ENCODE results near the gene DUSP8.

The DUSP8 gene

DNA sequence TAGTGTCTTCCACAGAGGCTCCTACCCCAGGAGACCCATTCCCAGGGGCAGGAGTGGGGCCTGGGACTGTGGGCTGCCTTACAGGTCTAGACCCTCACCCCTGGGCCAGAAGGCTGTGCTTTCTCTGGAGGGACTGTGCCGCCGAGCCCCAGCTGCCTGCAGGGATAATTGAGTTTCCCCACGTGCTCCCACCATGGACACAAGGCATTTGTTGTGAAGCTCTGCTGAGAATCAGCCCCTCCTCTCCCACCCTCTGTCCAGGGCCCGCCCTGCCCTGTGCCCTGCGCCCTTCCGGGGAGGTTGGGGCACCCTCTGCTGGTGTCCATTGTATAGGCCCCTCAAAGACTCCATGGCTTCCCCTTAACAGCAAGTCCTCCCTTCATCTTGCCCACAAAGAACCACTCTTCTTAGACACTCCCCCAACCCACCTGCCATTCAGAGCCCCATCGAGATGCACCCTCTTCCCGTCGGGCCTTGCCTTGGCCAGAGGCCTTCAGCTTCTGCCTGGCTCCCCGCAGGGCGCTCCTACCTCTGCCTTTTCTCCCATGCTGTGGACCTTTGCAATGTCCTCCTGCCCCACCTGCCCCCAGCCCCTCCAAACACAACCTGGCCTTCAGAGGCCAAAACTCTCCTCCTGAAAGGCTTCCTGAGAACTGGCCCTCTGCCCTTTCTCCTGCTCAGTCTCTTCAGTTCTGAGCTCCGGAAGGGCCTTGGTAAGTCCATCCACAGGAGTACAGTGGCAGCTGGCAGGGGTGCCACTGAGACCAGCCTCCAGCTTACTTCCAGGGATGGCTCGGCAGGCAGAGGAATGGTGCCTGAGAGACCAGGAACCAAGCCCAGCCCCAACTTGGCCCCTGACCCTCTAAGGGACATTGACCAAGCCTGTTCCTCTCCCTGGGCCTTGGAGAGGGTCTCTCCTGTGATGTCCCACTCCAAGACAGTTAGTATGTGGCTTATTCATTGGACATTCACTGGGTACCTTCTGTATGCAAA lies 22.4 kb downstream of the DUSP8 start:
- no peak for DNase-seq

DNA sequence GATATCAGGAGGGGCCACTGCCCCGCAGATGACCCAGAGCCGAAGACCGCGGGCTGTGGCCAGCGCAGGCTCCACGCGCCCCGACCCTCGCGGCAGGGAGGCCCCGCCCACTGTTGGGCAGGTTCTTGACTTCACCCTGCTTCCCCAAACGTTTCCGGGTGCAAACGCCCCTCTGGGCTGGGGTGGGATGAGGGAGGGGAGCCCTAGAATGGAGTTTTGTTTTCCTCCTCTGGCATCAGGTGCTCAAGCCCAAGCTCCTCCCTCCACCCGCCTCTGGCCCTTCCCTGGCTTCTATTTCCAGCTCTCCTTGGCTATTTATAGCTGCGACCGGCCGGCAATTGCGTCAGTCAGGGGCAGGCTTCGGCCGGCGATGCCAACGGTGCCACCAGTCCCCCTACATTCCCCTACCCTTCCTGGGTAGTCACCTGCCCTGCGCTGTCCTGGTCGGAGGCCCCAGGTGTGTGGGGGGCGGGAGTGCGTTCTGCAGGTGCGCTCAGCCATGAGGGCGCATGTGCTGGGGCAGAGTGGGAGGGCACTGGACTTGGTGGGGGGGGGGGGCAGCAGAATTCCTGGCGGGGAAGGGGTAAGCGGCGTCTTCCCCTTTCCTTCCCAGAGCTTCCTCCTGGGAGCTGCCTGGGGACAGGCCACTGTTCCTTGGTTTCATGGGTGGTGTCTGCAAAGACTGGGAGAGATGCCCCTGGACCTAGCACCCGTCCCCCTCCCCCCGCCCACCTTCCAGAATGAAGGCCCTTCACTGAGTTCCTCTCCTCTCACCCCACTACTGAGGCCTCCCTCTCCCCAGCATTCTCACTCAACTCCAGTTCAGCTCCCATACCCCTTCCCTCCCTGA lies 23.6 kb downstream of the DUSP8 start:
- DNase-seq = no peak

DNA sequence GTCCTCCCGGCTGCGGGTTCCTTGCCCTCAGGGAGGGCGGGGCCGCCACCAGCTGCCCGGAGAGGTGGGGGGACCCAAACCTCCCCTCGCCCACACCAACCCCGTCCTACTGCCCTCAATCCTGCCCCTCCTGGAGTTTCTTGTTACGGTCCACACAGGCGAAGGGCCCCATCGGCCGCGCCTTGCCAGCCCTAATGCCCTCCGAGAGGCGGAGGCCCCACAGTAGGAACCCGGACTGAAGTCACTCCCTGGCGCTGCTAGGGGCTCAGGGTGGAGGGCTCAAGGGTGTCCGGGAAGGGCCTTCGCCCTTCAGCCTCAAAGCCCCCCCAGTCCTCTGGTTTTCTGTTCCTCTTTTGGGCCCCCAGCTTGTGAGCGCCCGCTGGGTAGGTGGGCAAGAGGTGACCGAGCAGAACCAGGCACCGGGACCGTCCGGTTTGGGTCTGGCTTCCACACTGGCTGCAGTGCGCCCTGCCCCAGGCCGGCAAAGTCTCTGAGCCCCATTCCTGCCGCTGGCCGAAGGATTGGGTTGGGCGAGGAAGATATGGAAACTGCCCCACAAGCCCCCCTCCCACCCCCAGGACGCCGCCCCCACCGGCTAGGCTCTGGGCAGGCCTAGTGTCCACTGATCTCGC lies 24.5 kb downstream of the DUSP8 start:
- no peak for DNase-seq

DNA sequence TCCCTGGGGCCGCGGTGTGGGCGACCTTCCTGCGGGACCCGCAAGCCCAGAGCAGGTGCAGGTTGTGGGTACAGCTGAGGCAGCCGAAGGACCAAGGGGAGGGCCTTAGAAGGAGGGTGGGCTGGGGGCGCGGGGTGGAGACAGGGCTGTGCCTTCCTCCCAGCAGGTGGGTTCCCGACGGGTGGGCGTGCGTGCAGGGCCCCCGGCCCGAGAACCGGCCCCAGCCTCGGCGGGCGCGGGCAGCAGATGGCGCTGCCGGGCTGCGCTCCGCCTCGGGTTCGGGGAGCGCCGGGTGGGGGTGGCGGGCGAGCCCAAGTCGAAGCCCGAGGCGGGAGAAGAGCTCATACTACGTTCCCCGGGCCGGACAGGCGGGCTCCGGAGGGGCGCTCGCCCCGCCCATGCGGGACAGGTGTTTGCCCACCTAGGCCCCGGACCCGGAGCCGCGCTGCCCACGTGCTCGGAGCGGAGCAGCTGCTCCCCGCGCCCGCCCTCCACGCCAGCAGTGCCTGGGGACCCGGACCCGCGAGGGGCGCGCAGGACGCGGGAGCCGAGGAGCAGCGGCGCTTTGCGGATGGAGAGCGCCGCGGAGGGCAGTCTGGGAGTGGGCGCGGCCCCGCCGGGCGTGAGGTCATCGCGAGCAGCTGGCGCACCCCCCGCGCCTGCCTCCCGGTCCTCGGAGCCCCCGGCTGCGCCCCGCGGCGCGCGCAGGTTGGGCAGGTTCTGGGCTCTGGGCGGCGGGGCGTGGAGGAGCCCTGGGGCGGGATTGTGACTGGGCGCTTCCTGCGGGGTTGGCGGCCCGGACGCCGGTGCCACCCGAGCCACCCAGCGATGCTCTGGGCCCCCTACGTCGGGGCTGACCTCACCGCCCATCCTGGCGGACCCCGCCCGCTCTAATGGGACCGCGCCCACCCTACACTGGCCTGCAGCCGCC lies 25.3 kb downstream of the DUSP8 start:
- DNase-seq = peak; percentile 76

DNA sequence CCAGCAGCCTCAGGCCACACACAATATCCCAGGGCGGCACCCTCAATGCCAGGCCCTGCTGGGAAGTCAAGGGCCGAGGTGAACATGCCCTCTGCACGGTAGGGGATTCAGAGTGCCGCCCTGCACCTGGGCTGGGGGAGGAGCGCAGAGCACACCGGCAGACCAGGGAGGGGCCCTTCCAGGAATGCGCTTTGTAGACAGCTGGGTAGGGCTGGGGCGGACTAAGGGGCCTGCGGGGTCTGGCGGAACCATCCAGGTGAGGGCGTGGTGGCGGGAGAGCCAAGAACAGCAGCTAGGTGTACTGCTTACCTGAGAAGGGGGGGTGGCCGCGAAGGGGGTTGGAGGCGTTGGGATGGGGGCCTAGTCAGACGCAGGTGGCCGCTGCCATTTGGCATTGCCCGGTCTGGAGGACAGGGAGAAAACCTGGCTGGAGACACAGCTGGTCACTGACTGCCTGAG lies 26.0 kb downstream of the DUSP8 start:
- DNase-seq = no peak

DNA sequence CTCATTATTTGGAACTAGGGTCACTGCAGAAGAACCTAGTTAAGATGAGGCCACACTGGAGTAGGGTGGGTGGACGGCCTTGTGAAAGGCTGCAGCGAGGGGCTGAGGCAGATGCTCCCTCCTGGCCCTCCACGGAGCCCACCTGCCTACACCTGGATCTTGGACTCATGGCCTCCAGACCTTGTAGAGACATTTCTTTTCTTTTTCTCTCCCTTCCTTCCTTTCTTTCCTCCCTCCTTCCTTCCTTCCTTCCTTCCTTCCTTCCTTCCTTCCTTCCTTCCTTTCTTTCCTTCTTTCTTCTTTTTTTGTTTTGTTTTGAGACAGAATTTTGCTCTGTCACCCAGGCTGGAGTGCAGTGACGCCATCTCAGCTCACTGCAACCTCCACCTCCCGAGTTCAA lies 26.6 kb downstream of the DUSP8 start:
- no peak for DNase-seq

DNA sequence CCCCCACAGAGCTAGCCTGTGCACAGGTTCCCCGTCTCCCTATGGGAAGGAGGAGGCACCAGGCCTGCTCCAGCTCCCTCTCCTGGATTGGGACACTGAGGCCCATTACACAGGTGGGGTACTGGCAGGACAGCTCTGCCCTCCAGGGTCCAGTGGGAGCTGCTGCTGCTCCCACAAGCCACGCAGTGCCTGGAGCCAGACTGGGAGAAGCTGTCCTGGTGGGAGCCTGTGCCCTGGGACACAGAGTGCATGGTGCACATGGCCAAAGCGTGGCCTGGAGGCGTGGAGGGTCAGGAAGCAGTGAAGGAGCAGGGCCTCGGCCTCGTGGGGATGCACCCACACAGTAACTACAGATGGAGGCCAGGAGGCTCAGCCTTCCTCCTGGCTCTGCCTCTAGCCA lies 27.5 kb downstream of the DUSP8 start:
- DNase-seq = no peak

DNA sequence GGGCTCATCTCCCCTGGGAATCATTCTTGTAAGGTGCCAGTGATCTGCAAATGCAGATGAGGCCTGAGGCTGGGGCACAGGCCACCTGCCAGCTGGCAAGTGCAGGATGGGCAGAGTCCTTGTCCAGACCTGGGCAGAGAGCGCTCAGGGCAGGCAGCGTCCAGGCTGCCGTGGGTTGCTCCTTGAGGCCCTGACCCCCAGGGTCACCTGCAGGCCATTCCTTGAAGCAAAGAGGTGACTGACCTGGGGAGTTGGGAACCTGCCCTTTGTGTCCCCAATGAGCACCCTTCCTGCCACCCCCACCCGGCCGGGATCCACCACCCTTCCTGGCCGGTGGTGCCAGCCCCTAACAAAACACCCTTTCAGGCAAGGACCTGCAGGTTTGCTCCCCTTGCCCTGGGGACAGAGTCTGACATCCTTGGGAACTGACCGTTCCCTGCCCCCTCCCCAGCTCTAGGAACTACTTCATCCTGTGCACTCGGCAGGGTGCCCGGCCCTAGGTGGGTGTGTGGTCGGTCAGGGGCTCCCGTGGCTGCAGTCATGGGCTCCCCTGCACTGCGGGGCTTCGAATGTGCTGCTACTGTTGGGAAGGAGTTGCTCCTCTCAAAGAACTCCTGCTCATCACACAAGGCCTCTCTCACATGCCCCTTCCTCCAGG lies 28.3 kb downstream of the DUSP8 start:
- DNase-seq = no peak

DNA sequence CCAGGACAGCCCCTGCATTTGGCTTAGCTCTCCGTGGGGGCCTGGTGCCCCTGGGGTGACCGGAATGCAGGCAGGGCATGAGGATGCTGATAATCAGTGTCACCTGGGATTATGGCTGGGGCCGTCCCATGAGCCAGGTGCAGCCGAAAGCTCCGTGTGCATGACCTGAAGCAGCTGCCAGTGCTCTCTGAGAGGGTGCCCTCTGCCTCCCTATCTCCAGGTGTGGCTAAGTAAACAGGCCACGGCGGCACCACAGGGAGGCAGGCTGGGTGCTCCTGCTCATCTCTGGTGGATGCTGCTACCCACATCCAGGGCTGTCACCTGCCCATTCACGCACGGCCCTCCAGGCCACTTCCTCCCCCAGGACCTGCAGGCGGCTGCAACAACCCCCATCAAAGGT lies 29.8 kb downstream of the DUSP8 start:
- DNase-seq = no peak

DNA sequence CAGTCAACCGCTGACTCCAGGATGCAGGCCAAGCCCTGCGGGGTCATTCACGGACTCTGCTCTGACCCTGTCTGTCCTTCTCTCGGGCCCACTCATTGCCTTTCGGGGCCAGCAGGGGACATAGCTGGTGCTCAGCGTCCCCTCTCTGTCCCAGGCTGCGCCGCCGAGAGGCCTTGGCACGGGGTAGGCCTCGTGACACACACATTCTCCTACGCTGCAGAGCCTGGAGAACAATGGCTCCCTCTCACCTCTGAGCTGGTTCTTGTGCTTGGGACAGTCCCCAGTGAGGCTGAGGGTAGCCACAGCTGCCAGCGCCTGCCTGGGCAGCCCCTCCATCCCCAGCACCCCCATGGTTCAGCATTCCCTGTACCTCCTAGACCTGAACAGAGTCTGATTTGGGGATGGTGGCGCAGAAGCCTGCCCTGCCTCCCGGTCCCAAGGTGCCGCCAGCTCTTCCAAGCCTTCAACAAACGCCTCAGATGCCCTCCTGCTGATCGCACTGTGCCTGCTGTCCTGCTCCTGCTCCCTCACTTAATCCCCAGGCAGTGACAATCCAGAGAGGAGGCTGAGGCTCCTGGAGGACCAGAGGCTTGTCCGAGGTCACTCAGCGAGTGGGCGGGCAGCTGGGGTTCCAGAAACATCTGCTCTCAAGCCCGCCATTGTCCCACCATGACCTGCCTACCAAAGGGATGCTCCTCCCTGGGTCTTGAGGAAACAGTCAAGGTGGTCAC lies 30.4 kb downstream of the DUSP8 start:
- no peak for DNase-seq

DNA sequence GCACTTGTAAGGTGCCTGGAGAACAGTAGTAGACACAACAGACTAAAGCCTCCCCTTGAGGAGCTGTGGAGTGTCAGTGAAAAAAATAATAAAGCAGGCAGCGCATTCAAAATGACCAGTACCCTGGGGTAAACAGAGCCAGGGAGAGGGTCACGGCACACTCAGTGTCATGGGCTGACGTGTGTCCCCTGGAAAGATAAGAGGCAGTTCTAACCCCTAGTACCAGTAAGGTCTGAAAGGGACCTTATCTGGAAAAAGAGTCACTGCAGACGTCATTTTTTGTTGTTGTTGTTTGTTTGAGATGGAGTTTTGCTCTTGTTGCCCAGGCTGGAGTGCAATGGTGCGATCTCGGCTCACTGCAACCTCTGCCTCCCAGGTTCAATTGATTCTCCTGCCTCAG lies 32.0 kb downstream of the DUSP8 start:
- no peak for DNase-seq

DNA sequence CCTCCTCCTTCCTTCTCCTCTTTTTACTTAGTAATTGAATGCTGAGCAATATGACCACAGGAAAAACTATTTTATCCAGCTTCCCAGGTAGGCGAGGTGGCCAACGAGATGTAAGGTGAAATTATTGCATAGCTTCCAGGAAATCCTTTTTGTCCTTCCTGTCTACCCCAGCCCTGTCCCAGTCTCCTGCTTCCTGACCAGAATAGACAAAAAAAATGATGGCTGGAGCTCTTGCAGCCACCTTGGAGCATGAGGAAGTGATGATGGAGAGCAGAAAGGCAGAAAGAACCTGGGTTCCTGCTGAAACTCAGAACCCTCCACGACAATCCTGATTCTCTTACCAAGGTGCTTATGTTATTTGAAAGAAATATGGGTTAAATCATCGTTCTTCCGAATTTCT lies 33.9 kb downstream of the DUSP8 start:
- DNase-seq = no peak

DNA sequence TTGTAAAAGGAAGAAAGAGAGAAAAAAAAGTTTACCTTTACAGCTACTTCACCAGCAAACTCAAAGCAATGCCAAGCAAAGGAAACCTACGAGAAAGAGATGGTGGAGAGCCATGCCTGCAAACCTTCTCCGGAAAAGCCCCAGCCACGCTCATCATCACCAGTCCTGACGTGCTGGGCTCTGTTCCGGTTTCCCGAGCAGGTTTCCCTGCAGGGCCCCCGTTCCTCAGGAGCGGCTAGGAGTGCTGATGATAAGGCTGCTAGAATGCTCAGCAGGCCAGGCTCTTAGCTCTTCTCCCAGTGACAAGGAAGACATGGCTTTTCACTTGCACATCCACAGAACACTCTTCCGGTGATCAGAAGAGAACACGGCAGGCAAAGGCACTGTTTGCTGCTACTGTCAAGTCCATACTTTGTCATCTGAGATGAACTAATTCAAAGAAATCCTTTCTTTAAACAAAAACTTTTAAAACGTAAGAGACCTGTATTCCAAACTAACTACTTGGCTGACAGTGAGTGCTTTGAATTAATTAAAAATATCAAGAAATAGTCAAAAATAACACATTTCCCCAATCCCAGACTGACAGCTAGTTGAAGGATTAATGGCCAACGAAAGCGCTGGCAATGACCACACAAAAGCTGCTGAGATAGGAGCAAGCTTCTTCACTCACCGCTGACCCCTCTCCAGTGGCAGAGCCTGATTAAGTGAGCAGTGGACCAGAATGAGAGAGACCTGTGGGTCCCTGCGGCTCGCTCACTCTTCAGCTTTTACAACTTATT lies 35.8 kb downstream of the DUSP8 start:
- no peak for DNase-seq

DNA sequence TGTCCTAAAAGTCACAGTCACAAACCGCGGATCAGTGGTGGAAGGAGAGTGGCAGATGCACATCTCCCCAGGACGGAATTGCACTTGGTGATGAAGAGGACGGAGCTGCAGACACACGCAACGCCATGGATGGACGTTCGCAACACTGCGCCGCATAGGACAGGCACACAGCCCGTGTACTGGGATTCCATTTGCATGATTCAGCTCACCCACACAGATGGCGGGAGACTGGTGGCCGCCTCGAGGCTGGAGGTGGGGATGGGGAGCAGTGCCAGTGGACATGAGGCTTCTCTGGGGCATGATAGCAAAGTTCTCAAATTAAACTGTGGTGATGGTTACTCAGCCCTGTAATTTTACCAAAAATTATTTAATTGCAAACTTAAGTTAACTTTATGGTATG lies 37.4 kb downstream of the DUSP8 start:
- DNase-seq = no peak

DNA sequence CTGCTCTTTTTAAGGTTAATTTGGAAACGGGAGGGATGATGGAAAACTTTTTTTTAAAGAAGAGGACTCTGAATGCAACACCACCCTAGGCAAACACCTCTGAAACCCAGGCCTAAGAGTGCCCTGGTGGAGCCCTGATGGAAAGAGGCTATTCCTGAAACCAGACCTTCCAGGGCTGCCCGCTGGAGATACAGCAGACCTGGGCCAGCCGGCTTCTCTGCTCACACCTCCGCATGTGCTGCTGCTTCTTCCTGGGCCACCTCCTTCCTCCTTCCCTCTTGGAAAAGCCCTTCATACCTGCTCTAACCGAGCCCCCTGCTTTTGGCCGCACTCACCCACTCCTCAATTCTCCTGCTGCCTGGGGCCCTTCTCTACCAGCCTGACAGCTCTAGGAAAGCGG lies 37.9 kb downstream of the DUSP8 start:
- no peak for DNase-seq

DNA sequence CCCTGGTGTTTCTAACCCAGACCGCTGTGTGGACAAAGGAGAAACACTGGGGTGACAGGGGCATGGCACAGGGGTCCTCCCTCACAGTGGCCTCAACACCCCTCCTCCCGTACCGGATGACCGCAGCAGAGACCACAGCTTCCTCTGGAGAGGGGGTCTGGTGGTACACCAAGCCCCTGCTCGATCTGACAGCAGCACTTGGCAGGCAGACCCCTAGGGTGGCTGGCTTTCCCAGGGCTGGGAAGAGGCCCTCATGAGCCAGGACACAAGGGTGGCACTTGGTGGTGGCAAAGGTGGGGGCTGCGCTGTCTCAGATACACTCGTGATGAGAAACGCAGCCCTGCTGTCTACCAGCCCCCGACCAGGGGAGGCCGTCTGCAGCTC lies 38.7 kb downstream of the DUSP8 start:
- no peak for DNase-seq

DNA sequence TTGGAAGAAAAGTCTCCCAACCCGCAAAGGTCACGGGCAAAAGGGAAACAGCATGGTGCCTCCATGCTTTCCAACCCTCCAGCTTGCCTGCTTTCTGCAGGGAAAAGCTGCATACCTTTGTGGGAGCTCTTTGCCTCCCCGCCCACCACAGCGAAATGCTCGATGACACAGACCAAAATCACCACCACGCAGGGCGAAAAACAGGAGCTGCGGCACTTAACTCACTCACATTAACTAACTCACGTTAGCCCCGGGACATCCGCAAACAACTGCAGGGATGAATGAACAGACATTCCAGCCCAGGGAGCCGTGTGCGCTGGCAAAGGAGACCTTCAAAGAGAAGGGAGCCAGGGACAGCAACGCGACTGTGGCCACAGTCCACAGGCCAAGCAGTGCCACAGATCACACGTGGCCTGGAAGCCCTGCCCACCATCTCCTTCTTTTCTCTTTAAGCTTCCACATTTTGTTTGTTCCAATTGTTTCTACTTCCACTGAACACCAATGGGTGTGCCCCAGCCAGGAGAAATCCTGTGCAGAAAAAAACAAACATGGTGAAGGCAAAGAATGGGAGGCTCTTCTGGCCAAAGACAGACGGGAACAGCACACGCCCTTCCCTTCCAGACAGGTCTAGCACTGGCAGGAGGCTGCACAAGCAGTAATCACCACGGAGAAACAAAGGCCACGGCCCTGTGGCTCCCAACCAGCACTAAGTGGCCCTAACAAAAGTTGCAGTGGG lies 39.3 kb downstream of the DUSP8 start:
- no peak for DNase-seq

DNA sequence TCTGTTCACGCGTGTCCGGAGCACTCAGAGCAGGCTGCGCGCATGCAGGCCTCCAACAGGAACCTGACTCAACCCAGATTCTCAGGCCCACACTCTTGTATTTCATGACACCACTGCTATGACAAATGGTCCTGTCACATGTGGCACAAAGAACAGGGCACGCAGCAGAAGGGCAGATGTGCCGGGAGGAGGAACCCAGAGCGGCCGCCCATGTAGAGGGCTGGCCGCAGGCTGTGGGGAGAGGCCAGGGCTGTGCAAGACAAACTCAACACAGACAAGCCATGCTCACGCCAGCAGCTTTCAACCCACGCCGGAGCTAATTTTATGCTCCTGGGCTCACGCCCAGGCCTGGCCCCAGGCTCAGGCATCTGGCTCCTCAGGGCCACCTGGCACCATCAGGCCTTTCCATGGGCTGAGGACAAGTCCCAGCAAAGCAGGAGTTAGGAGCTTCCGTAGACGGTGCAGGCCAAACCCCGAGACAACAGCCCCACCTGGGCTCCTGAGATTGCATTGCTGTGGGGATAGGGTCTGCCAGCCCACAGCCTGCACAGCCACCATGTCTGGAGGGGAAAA lies 40.0 kb downstream of the DUSP8 start:
- no peak for DNase-seq

DNA sequence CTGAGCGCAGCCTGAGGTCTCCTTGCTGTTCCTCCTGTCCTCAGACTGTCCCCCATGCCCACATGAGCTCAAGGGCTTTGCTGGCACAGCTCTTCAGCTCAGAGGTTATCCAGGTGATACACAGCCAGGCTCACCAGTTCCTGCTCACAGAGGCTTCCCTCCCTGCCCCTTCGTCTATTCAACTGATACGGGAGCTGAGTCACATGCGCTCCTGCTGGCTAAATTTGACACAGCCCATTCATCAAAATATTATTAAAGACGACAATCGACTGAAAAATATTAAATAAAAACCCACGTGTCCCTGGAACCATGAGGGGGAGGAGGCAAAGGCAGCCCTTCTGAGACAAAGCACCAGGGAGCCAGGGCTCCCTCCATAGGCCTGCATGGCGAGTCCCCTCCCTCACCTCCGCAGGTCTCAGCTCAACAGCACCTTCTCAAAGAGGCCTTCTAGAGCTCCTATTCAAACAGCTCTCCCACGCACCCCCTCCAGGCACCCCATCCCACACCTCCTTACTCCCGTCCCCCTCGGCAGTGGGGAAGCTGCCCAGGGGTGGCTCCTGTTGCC lies 40.5 kb downstream of the DUSP8 start:
- DNase-seq = no peak
